Gastrocnemius medialis (tissue), 4 donors: Measurements from ENCODE around the gene ENDOU.

Experiments used
- POLR2A ChIP-seq, 2 donors: fragments of 450-650 bp; IDR thresholded peaks; one replicate each; pipeline ENCODE4 v1.6.1; 2017; ENCODE audit warnings: antibody characterized with exemption in 2 of 2, mild to moderate bottlenecking in 2 of 2, moderate library complexity in 2 of 2
- TF ChIP-seq, protein P1 (sequence below), 5 experiments: fragments of 450-650 bp in 3 of 5; fragments of 200-600 bp in 2 of 5; sonication (generic) in 2 of 5; IDR thresholded peaks in 4 of 5; conservative IDR thresholded peaks in 1 of 5; 1 replicate in 4 of 5; 2 replicates in 1 of 5; pipeline ENCODE4 v1.5.1; 2016 to 2019; ENCODE audit warnings: antibody characterized with exemption in 5 of 5, mild to moderate bottlenecking in 3 of 5, moderate library complexity in 3 of 5

DNA sequence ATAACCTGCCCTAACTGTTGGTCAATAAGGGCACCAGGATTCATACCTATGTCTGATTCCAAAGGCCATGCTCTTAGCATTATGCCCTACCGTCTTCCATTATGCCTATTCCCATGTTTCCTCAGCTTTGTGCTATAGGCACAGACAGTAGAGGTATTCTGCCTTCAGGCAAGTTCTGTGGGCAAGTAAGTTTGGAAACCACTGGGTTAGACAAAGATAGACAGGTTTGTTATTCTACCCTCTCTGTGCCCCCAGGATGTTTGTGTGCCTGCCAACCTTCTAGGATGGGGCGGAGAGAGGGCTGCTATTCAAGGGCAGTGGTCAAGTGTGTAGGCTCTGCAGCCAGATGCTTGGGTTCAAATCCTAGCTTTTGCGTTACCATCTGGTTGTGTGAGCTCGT, 28.8 kb upstream of the ENDOU start:
- TF ChIP-seq POLR2A (IDR thresholded peaks at IDR 0.05) = no peak
- TF ChIP-seq, protein P1, sequence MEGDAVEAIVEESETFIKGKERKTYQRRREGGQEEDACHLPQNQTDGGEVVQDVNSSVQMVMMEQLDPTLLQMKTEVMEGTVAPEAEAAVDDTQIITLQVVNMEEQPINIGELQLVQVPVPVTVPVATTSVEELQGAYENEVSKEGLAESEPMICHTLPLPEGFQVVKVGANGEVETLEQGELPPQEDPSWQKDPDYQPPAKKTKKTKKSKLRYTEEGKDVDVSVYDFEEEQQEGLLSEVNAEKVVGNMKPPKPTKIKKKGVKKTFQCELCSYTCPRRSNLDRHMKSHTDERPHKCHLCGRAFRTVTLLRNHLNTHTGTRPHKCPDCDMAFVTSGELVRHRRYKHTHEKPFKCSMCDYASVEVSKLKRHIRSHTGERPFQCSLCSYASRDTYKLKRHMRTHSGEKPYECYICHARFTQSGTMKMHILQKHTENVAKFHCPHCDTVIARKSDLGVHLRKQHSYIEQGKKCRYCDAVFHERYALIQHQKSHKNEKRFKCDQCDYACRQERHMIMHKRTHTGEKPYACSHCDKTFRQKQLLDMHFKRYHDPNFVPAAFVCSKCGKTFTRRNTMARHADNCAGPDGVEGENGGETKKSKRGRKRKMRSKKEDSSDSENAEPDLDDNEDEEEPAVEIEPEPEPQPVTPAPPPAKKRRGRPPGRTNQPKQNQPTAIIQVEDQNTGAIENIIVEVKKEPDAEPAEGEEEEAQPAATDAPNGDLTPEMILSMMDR (IDR thresholded peaks at IDR 0.05 in 4 of 5, conservative IDR thresholded peaks at IDR 0.05 in 1 of 5) = no peak
